Mucosa of descending colon (tissue), 3 donors: ENCODE results near the gene ATG7. TPM values are rescaled to one million over a fixed set of nuclear protein-coding genes. Genes with fewer than 3 reads are reported as not detected.

Source experiments
- ATAC-seq: fragments of 200-7000 bp; cut with Tn5 transposase; one replicate; pipeline ENCODE4 v1.9.1; 2020; ENCODE audit warnings: mild to moderate bottlenecking, moderate library complexity
- DNase-seq, 3 donors: peaks; one replicate each; pipeline ENCODE4 v3.0.0-alpha.2; 2020
- H3K36me3 ChIP-seq: fragments of 200-600 bp; one replicate; pipeline ENCODE4 v1.8.0; 2021; ENCODE audit warnings: low read depth, mild to moderate bottlenecking
- H3K4me1 ChIP-seq: fragments of 200-600 bp; one replicate; pipeline ENCODE4 v1.8.0; 2021; ENCODE audit warnings: low read depth, mild to moderate bottlenecking
- H3K4me3 ChIP-seq: fragments of 200-600 bp; one replicate; pipeline ENCODE4 v1.8.0; 2021; ENCODE audit warnings: mild to moderate bottlenecking
- H3K9me3 ChIP-seq: fragments of 200-600 bp; one replicate; pipeline ENCODE4 v1.8.0; 2021; ENCODE audit warnings: mild to moderate bottlenecking
- intact Hi-C, 2 donors: fragments of 100-400 bp; cut with DNase I in 1 of 2; cut with micrococcal nuclease in 1 of 2; formaldehyde crosslinking; loops; one replicate each; pipeline versions ENCODE4 v1.11.0 to v1.11.1; 2022; cut with DNase I, micrococcal nuclease
- total RNA-seq, 3 donors: library from RNA; stranded (reverse); fragmentation: NEBNext Ultra II Directional in 2 of 3; extraction: Animal tissue kit (Norgen Biotek cat#: 25700) in 2 of 3; gene quantifications; one replicate each; pipeline versions ENCODE4 v1.2.1 to v1.2.4, GENCODE V29; 2021 to 2023
- TF ChIP-seq, protein P1 (sequence below): fragments of 200-600 bp; IDR thresholded peaks from one replicate; pipeline ENCODE4 v1.8.0; 2022; ENCODE audit warnings: antibody characterized with exemption, mild to moderate bottlenecking
- donor health status: DM: no; HTN: no; CAD: no; lungs with moderate emphysema.
- donor health status: DM: no; HTN: no; CAD: no.
- donor health status: DM: no; HTN: yes; CAD: no.

The ATG7 gene
- total RNA-seq, 3 donors from 2014 or later, result 40.4 to 49.6 (median 43.3) TPM

DNA sequence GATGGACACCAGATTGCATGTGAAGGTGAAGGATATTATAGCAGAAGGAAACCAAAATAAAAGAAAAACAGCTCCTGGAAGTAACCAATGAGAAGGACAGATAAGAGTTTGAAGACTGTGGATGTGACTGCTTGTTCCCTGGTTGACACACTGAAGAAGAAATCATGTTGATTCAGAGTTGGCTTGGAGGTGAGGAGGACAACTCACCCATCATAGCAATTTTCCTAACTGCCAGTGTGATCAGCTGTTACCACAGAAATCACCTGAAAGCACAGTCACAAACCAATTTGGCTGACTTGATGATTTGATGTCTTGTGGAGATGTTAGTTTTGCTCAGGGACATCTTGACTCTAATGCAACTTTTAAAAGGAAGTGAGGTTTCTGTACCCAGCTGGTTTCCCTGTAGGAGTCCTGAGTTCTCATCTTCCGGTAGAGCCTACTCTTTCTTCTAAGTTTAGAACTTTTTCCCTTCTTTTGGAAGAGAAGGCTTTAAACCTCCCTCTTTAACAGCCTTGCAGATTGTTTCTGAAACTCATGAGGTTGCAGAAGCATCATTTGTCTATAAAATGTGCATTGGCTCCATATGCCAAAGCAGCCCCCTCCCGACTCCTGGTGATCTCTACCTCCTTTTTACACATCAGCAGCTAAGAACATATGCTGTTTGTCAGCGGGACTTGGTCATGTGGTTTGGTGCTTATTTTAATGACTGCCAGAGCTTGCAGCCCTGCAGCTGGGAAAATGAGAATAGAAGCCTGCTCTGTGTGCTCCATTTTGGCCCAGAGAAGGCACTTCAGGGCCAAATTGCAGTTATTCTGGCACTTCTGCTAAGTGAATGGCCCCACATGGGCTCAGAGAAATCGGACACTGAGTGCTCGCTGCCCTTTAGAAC is 10.3 kb downstream of the ATG7 start:
- intact Hi-C loops, result no loop called here
- ATAC-seq (peak; percentile 51), DNase-seq (peak in 1 of 3 donors; percentile 42)
- no peaks in the 10 kb centered on the region for H3K36me3 ChIP-seq
- TF ChIP-seq, protein P1, sequence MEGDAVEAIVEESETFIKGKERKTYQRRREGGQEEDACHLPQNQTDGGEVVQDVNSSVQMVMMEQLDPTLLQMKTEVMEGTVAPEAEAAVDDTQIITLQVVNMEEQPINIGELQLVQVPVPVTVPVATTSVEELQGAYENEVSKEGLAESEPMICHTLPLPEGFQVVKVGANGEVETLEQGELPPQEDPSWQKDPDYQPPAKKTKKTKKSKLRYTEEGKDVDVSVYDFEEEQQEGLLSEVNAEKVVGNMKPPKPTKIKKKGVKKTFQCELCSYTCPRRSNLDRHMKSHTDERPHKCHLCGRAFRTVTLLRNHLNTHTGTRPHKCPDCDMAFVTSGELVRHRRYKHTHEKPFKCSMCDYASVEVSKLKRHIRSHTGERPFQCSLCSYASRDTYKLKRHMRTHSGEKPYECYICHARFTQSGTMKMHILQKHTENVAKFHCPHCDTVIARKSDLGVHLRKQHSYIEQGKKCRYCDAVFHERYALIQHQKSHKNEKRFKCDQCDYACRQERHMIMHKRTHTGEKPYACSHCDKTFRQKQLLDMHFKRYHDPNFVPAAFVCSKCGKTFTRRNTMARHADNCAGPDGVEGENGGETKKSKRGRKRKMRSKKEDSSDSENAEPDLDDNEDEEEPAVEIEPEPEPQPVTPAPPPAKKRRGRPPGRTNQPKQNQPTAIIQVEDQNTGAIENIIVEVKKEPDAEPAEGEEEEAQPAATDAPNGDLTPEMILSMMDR, result no peak
- H3K9me3 ChIP-seq, result peaks cover 1% of the 10 kb centered on the region
- no peak overlapping the region for H3K4me3 ChIP-seq
- H3K4me1 ChIP-seq, result peaks cover under 1% of the 10 kb centered on the region

DNA sequence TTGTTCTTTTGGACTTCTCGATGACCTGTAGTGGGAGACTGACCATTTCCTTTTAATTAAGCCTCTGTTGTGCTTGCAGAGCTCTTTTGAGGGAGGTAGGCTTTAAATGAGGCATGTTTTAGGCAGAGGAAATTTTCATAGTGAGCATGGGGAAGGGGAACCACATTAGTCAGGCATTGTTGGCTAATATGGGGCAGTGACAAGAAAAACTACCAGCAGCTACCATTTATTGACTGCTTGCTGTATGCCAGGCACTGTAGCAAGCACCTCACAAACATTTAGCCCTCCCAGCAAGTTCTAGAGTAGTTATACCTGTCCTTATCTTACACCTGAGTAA is 10.9 kb downstream of the ATG7 start:
- TF ChIP-seq, protein P1, result no peak
- no peaks in the 10 kb centered on the region for H3K9me3 ChIP-seq
- H3K4me3 ChIP-seq, result no peak overlapping the region
- DNase-seq (no peak), ATAC-seq (no peak)
- intact Hi-C loops, result no loop called here
- H3K4me1 ChIP-seq, result peaks cover 7% of the 10 kb centered on the region
- H3K36me3 ChIP-seq, result no peaks in the 10 kb centered on the region

DNA sequence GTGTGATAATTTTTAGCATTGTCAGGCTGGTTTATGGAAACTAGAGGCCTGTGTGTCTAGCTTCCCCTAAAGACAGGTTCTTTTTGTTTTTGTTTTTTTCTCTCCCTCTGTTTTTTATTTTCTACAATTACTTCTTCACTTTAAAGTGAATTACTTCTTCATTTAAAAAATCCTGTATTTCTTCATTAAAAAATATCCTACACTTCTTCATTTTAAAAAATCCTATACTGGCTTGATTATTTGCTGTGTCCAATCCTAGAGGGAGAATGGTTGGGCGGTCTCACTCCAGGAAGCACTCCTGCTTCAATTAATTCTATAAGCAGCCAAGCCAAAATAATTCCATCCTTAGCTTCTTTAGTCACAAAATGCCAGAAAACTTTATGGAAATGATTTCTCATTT is 11.8 kb downstream of the ATG7 start:
- H3K4me1 ChIP-seq, result peaks cover 9% of the 10 kb centered on the region
- TF ChIP-seq, protein P1, result no peak
- no peak overlapping the region for H3K4me3 ChIP-seq
- intact Hi-C loops, result no loop called here
- no peaks in the 10 kb centered on the region for H3K9me3 ChIP-seq
- no peak for DNase-seq
- ATAC-seq, result no peak
- H3K36me3 ChIP-seq, result no peaks in the 10 kb centered on the region

DNA sequence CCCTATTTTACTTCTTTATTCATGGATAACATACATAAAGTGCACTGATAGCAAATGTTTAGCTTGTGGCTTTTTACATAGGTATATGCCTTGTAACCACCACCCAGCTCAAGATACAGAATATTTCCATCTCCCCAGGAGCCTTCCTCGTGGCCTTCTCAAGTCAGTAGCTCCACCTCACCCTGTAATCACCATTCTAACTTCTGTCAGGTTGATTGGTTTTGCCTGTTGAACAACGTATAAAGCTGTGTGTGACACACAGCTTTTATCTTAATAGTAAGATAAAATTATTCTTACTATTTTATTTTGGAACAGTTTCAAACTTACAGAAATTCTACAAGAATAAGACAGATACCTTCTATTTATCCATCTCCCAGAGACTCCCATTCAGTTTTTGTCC is 13.3 kb downstream of the ATG7 start:
- H3K4me3 ChIP-seq, result no peak overlapping the region
- intact Hi-C loops, result no loop called here
- H3K4me1 ChIP-seq, result peaks cover 9% of the 10 kb centered on the region
- H3K9me3 ChIP-seq, result no peaks in the 10 kb centered on the region
- no peak for ATAC-seq
- H3K36me3 ChIP-seq, result no peaks in the 10 kb centered on the region
- no peak for DNase-seq
- TF ChIP-seq, protein P1, result no peak

DNA sequence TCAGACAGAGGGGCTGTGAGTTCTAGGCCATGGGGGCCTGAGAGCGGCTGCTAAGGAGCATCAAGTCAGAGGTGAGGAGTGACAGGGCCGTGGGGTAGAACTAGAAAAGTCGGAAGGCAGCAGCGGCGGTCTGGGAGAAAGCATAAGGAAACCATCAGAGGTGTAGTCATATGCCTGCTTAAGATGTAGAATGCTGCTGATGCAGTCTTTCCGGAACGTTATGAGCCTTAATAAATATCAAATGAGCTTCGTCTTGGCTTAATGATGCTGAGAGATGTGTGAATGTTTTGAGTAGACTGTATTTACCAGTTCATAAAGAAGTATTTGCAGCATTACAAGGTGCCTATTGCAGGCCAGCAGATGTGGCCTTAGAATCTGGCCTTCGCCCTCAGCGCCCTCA is 15.2 kb downstream of the ATG7 start:
- Histone ChIP-seq H3K4me3 (no peak overlapping the region), H3K4me1 (peaks cover 9% of the 10 kb centered on the region), H3K36me3 (no peaks in the 10 kb centered on the region), H3K9me3 (no peaks in the 10 kb centered on the region)
- no peak for ATAC-seq
- intact Hi-C loops, result no loop called here
- no peak for DNase-seq
- TF ChIP-seq, protein P1, result no peak
